Measurements from ENCODE around the gene PPARG. TPM values are rescaled to one million over a fixed set of nuclear protein-coding genes. Genes with fewer than 3 reads are reported as not detected.

Gene PPARG
- total RNA-seq, 1 donor from 2014 or later, result 3.2 TPM

- Mint-ChIP-seq H3K4me1 (ENCODE audit: unreplicated experiment) (peaks cover 61% of the 10 kb centered on the region), H3K9me3 (ENCODE audit: unreplicated experiment) (no peaks in the 10 kb centered on the region), H3K27me3 (ENCODE audit: unreplicated experiment) (peaks cover 1% of the 10 kb centered on the region), H3K36me3 (ENCODE audit: low read depth, unreplicated experiment) (no peaks in the 10 kb centered on the region), H3K27ac (ENCODE audit: unreplicated experiment) (peak overlapping the region; percentile 19), H3K4me3 (ENCODE audit: unreplicated experiment) (peak overlapping the region; percentile 27)
- no peak for DNase-seq (ENCODE audit: low spot score)
- TF ChIP-seq CTCF (IDR thresholded peaks at IDR 0.05; ENCODE audit: unreplicated experiment), result no peak
Measured at GRCh38 chr3:12423918-12424630, 135.2 kb downstream of the PPARG start.

GRCh38 chr3:12424635-12425319 lies 135.9 kb downstream of the PPARG start:
- Mint-ChIP-seq H3K27ac (ENCODE audit: unreplicated experiment) (no peak overlapping the region), H3K4me3 (ENCODE audit: unreplicated experiment) (no peak overlapping the region), H3K36me3 (ENCODE audit: low read depth, unreplicated experiment) (no peaks in the 10 kb centered on the region), H3K4me1 (ENCODE audit: unreplicated experiment) (peaks cover 64% of the 10 kb centered on the region), H3K9me3 (ENCODE audit: unreplicated experiment) (no peaks in the 10 kb centered on the region), H3K27me3 (ENCODE audit: unreplicated experiment) (peaks cover 1% of the 10 kb centered on the region)
- TF ChIP-seq CTCF (IDR thresholded peaks at IDR 0.05; ENCODE audit: unreplicated experiment), result no peak
- no peak for DNase-seq (ENCODE audit: low spot score)

- Mint-ChIP-seq H3K9me3 (ENCODE audit: unreplicated experiment) (no peaks in the 10 kb centered on the region), H3K4me1 (ENCODE audit: unreplicated experiment) (peaks cover 75% of the 10 kb centered on the region), H3K36me3 (ENCODE audit: low read depth, unreplicated experiment) (no peaks in the 10 kb centered on the region), H3K27ac (ENCODE audit: unreplicated experiment) (peak overlapping the region; percentile 34), H3K4me3 (ENCODE audit: unreplicated experiment) (peak overlapping the region; percentile 27), H3K27me3 (ENCODE audit: unreplicated experiment) (peaks cover 1% of the 10 kb centered on the region)
- TF ChIP-seq CTCF (IDR thresholded peaks at IDR 0.05; ENCODE audit: unreplicated experiment), result no peak
- no peak for DNase-seq (ENCODE audit: low spot score)
Measured at GRCh38 chr3:12425850-12426579, 137.1 kb downstream of the PPARG start.

- H3K27me3 Mint-ChIP-seq (ENCODE audit: unreplicated experiment), result peaks cover 1% of the 10 kb centered on the region
- no peak for TF ChIP-seq CTCF (IDR thresholded peaks at IDR 0.05; ENCODE audit: unreplicated experiment)
- no peaks in the 10 kb centered on the region for H3K36me3 Mint-ChIP-seq (ENCODE audit: low read depth, unreplicated experiment)
- no peak overlapping the region for H3K4me3 Mint-ChIP-seq (ENCODE audit: unreplicated experiment)
- DNase-seq (ENCODE audit: low spot score), result no peak
- H3K27ac Mint-ChIP-seq (ENCODE audit: unreplicated experiment), result peak overlapping the region; percentile 49
- H3K9me3 Mint-ChIP-seq (ENCODE audit: unreplicated experiment), result no peaks in the 10 kb centered on the region
- peaks cover 75% of the 10 kb centered on the region for H3K4me1 Mint-ChIP-seq (ENCODE audit: unreplicated experiment)
Measured at GRCh38 chr3:12427551-12427950, 138.7 kb downstream of the PPARG start.
